Measurements from ENCODE around the gene CADPS2.

- TF ChIP-seq, protein P1, sequence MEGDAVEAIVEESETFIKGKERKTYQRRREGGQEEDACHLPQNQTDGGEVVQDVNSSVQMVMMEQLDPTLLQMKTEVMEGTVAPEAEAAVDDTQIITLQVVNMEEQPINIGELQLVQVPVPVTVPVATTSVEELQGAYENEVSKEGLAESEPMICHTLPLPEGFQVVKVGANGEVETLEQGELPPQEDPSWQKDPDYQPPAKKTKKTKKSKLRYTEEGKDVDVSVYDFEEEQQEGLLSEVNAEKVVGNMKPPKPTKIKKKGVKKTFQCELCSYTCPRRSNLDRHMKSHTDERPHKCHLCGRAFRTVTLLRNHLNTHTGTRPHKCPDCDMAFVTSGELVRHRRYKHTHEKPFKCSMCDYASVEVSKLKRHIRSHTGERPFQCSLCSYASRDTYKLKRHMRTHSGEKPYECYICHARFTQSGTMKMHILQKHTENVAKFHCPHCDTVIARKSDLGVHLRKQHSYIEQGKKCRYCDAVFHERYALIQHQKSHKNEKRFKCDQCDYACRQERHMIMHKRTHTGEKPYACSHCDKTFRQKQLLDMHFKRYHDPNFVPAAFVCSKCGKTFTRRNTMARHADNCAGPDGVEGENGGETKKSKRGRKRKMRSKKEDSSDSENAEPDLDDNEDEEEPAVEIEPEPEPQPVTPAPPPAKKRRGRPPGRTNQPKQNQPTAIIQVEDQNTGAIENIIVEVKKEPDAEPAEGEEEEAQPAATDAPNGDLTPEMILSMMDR (IDR thresholded peaks at IDR 0.05), result no peak
- TF ChIP-seq CBFB (CRISPR knock-in tag; IDR thresholded peaks at IDR 0.05; ENCODE audit: low read depth) (no peak), ZNF232 (CRISPR knock-in tag; IDR thresholded peaks at IDR 0.05) (no peak), NR3C1 (CRISPR knock-in tag; conservative IDR thresholded peaks at IDR 0.05; ENCODE audit: low read depth) (no peak), ELF4 (CRISPR knock-in tag; IDR thresholded peaks at IDR 0.05; ENCODE audit: low read depth) (no peak), ARID4B (CRISPR knock-in tag; IDR thresholded peaks at IDR 0.05; ENCODE audit: borderline replicate concordance) (no peak), CREB1 (CRISPR knock-in tag; IDR thresholded peaks at IDR 0.05) (no peak), CREM (CRISPR knock-in tag; IDR thresholded peaks at IDR 0.05) (no peak), HMGA2 (CRISPR knock-in tag; IDR thresholded peaks at IDR 0.05) (no peak)
- TF ChIP-seq, protein P2, sequence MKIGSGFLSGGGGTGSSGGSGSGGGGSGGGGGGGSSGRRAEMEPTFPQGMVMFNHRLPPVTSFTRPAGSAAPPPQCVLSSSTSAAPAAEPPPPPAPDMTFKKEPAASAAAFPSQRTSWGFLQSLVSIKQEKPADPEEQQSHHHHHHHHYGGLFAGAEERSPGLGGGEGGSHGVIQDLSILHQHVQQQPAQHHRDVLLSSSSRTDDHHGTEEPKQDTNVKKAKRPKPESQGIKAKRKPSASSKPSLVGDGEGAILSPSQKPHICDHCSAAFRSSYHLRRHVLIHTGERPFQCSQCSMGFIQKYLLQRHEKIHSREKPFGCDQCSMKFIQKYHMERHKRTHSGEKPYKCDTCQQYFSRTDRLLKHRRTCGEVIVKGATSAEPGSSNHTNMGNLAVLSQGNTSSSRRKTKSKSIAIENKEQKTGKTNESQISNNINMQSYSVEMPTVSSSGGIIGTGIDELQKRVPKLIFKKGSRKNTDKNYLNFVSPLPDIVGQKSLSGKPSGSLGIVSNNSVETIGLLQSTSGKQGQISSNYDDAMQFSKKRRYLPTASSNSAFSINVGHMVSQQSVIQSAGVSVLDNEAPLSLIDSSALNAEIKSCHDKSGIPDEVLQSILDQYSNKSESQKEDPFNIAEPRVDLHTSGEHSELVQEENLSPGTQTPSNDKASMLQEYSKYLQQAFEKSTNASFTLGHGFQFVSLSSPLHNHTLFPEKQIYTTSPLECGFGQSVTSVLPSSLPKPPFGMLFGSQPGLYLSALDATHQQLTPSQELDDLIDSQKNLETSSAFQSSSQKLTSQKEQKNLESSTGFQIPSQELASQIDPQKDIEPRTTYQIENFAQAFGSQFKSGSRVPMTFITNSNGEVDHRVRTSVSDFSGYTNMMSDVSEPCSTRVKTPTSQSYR (CRISPR knock-in tag; IDR thresholded peaks at IDR 0.05), result no peak
- TF ChIP-seq, protein P3, sequence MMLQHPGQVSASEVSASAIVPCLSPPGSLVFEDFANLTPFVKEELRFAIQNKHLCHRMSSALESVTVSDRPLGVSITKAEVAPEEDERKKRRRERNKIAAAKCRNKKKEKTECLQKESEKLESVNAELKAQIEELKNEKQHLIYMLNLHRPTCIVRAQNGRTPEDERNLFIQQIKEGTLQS (CRISPR knock-in tag; conservative IDR thresholded peaks at IDR 0.05), result no peak
Observed at GRCh38 chr7:122597277-122597676, 289.0 kb downstream of the CADPS2 start.

Data from WTC11 (cell line).